ENCODE results near the gene LRRC4B. TPM values are rescaled to one million over a fixed set of nuclear protein-coding genes. Genes with fewer than 3 reads are reported as not detected.
A peak's percentile ranks its signal among the peaks of the same experiment; 100 is the strongest.

LRRC4B gene
- total and polyA plus RNA-seq, 2 experiments from 2014 or later: 2.1 to 6.0 TPM

DNA sequence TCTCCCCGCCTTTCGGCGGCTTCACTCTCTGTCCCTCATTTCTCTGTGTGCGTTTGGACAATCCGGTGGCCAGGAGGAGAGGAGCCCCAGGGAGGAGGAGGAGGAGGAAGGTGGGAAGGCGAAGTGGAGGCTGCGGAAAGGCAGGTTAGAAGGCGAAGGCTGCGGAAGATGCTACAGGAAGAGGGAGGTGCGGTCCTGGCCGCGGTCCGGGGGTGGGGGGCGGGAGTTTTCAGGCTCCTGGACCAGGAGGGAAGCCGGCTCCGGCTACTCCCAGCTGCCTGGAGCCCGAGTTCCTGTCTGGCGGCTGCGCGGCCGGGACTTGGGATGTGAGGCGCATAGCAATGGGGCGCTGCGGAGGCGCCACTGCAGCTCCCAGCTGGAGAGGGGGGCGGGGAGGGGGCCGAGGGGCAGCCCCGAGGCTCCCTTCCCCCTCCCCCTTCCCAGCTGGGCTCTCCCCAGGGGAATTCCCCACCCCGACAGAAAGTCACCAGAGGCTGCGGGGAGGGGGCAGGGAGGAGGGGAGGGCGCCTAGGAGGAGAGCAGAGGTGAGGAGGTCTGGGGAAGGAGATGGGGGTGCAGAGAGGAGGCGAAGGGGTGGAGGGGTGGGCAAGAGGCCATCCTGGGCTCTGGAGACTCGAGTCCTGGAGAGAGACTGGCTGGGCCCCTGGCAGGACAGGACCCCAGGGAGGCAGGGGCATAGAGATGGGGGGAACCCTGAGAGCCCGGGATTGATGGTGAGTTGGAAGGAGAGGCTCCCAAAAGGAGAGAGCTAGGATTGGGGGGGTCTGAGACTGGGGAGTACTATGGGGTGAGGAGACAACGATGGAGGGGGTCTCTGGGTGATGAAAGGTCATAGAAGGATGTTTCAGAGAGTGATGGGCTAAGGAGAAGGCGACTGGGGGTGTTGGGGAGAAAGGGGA is 2.0 kb downstream of the LRRC4B start:
- TF ChIP-seq, protein P1, sequence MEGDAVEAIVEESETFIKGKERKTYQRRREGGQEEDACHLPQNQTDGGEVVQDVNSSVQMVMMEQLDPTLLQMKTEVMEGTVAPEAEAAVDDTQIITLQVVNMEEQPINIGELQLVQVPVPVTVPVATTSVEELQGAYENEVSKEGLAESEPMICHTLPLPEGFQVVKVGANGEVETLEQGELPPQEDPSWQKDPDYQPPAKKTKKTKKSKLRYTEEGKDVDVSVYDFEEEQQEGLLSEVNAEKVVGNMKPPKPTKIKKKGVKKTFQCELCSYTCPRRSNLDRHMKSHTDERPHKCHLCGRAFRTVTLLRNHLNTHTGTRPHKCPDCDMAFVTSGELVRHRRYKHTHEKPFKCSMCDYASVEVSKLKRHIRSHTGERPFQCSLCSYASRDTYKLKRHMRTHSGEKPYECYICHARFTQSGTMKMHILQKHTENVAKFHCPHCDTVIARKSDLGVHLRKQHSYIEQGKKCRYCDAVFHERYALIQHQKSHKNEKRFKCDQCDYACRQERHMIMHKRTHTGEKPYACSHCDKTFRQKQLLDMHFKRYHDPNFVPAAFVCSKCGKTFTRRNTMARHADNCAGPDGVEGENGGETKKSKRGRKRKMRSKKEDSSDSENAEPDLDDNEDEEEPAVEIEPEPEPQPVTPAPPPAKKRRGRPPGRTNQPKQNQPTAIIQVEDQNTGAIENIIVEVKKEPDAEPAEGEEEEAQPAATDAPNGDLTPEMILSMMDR (IDR thresholded peaks at IDR 0.05; ENCODE audit: poor library complexity): no peak
- TF ChIP-seq EZH2phosphoT487 (IDR thresholded peaks at IDR 0.05; ENCODE audit: low read depth, severe bottlenecking, unreplicated experiment): peak; percentile 38
- TF ChIP-seq EZH2 (IDR thresholded peaks at IDR 0.05; ENCODE audit: borderline replicate concordance): peak; percentile 48
- Histone ChIP-seq H3K79me2 (no peaks in the 10 kb centered on the region), H3K9me3 (ENCODE audit: low read depth) (no peaks in the 10 kb centered on the region), H3K27ac (no peak overlapping the region), H3K27me3 (peaks cover 54% of the 10 kb centered on the region), H3K4me3 (no peak overlapping the region), H3K4me2 (peak overlapping the region; percentile 76), H3K9me2 (replicated peaks; ENCODE audit: insufficient read depth) (no peaks in the 10 kb centered on the region), H3K36me3 (replicated peaks; ENCODE audit: insufficient read depth, low read depth) (no peaks in the 10 kb centered on the region), H4K20me1 (ENCODE audit: insufficient read depth, poor library complexity, severe bottlenecking) (no peaks in the 10 kb centered on the region), H3K4me1 (ENCODE audit: insufficient read depth) (no peaks in the 10 kb centered on the region), H2AFZ (no peak overlapping the region)
- DNase-seq (ENCODE audit: low spot score): peak; percentile 45
- 15% methylated on average over 15 of the region's 36 CpGs for WGBS (ENCODE audit: low lambda C conversion rate, missing lambda C conversion rate)

DNA sequence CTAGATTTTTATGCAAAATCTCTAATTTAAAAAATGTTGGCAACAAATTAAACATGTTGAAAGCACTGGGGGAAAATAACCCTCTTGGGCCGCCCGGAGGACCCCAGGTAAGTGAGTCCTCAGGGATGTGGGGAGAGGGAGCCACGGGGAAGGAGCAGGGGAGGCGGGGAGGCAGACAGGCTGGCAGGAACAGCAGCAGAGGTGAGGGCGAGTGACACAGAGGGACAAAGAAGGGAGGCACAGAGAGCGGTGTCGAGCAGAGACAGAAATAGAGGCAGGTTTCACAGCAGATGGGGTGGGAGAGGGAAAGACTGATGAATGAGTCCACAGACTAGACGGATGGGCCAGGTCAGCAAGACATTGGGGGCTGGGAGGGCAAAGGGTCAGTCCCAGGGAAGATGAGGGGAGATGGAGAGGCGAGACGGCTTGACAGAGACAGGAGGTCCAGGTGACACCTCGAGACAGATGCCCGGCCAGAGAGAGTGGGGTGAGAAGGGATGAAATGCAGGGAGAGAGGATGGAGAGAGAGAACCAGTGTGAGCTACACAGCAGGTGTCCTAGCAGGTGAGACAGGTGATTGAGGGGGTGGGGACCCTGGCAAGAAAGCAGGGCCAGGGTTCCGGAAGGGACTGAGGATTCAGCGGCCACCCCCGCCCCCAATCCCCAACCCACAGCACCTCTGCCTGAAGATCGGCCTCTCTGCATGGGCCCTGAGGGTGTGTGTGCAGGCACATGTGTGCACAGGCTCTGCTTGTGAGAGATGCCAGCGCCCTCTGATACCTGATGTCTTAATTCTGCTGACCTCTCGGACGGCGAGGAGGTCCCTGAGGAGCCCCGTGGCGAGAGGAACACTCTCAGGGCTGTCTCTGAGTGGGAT is 3.8 kb downstream of the LRRC4B start:
- Histone ChIP-seq H3K4me2 (no peak overlapping the region), H3K9me3 (ENCODE audit: low read depth) (no peaks in the 10 kb centered on the region), H3K27ac (no peak overlapping the region), H3K36me3 (replicated peaks; ENCODE audit: insufficient read depth, low read depth) (no peaks in the 10 kb centered on the region), H3K79me2 (no peaks in the 10 kb centered on the region), H3K4me3 (no peak overlapping the region), H3K4me1 (ENCODE audit: insufficient read depth) (no peaks in the 10 kb centered on the region), H3K9me2 (replicated peaks; ENCODE audit: insufficient read depth) (no peaks in the 10 kb centered on the region), H4K20me1 (ENCODE audit: insufficient read depth, poor library complexity, severe bottlenecking) (no peaks in the 10 kb centered on the region), H2AFZ (no peak overlapping the region), H3K27me3 (peaks cover 51% of the 10 kb centered on the region)
- TF ChIP-seq EZH2 (IDR thresholded peaks at IDR 0.05; ENCODE audit: borderline replicate concordance) (no peak), EZH2phosphoT487 (IDR thresholded peaks at IDR 0.05; ENCODE audit: low read depth, severe bottlenecking, unreplicated experiment) (no peak)
- WGBS (ENCODE audit: low lambda C conversion rate, missing lambda C conversion rate): 57% methylated on average over 21 of the region's 22 CpGs
- DNase-seq (ENCODE audit: low spot score): no peak

DNA sequence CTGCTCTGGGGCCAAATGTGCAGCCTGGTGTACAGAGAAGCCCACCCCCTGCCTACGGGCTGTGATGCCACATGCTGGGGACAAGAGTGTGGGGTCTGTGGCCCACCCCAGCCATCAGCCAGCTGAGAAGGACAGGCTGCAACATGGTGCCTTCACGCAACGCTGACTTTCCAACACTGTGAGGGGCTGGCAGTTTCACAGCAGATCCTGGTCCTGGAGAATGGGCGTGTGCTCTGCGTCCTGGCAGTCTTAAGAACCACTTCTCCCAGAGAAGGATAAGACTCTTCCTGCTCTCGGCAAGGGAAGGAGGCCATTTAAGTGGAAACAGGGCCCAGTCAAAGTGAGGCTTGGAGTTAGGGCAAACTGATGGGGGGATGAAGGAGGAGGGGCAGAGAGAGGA is 4.6 kb downstream of the LRRC4B start:
- WGBS (ENCODE audit: low lambda C conversion rate, missing lambda C conversion rate): 72% methylated on average over 6 of the region's 6 CpGs
- H3K4me3 ChIP-seq: no peak overlapping the region
- H3K79me2 ChIP-seq: no peaks in the 10 kb centered on the region
- H3K27me3 ChIP-seq: peaks cover 43% of the 10 kb centered on the region
- no peak overlapping the region for H3K4me2 ChIP-seq
- H3K9me2 ChIP-seq (replicated peaks; ENCODE audit: insufficient read depth): no peaks in the 10 kb centered on the region
- no peaks in the 10 kb centered on the region for H3K4me1 ChIP-seq (ENCODE audit: insufficient read depth)
- no peak for DNase-seq (ENCODE audit: low spot score)
- H3K27ac ChIP-seq: no peak overlapping the region
- no peak overlapping the region for H2AFZ ChIP-seq
- no peaks in the 10 kb centered on the region for H4K20me1 ChIP-seq (ENCODE audit: insufficient read depth, poor library complexity, severe bottlenecking)
- no peaks in the 10 kb centered on the region for H3K36me3 ChIP-seq (replicated peaks; ENCODE audit: insufficient read depth, low read depth)
- TF ChIP-seq, protein P1 (IDR thresholded peaks at IDR 0.05; ENCODE audit: poor library complexity): no peak
- TF ChIP-seq EZH2phosphoT487 (IDR thresholded peaks at IDR 0.05; ENCODE audit: low read depth, severe bottlenecking, unreplicated experiment): no peak
- no peak for TF ChIP-seq EZH2 (IDR thresholded peaks at IDR 0.05; ENCODE audit: borderline replicate concordance)
- no peaks in the 10 kb centered on the region for H3K9me3 ChIP-seq (ENCODE audit: low read depth)

All from hepatocyte (in vitro differentiated cells).